ENCODE data around the gene KIF18A. TPM values are rescaled to one million over a fixed set of nuclear protein-coding genes. Genes with fewer than 3 reads are reported as not detected.
A peak's percentile ranks its signal among the peaks of the same experiment; 100 is the strongest.
"Not testable (repeated sequence)": the region's sequence is repeated elsewhere in the genome, so short reads cannot be mapped to it uniquely, and the experiment has no call there.

Gene KIF18A
- total and polyA plus RNA-seq, 9 of the 15 experiments (the other 6 are each of a cell fraction or from before 2014, with no cell fraction given), result 15.1 to 36.1 (median 24.3) TPM

GRCh38 chr11:28102300-28102699, 5.7 kb downstream of the KIF18A start:
- H3K9me3 ChIP-seq (replicated peaks; ENCODE audit: control insufficient read depth, insufficient read depth, low read depth, low read length); H4K20me1 ChIP-seq (replicated peaks; ENCODE audit: control insufficient read depth, insufficient read depth, low read length); intact Hi-C loops (cut with micrococcal nuclease); H3K27me3 ChIP-seq (ENCODE audit: control insufficient read depth in 2 of 2, insufficient read depth in 2 of 2, low read length in 2 of 2); H3K4me2 ChIP-seq (ENCODE audit: insufficient read depth, low read length); FAIRE-seq; H3K4me3 ChIP-seq; H3K9ac ChIP-seq (ENCODE audit: insufficient read depth in 1 of 2, low read depth in 2 of 2, low read length in 2 of 2); ATAC-seq; H3K27ac ChIP-seq (ENCODE audit: extremely low read depth, low read depth, low read length); CTCF ChIA-PET (ENCODE audit: low intra/inter-chr PET ratio); in situ Hi-C loops (cut with MboI); H2AFZ ChIP-seq (ENCODE audit: low read depth, low read length); BruUV-seq (replicated peaks); H3K9me1 ChIP-seq (ENCODE audit: control insufficient read depth, insufficient read depth, low read length); H3K4me1 ChIP-seq (replicated peaks in 1 of 2; ENCODE audit: control insufficient read depth in 2 of 2, insufficient read depth in 2 of 2, low read length in 2 of 2); POLR2A ChIA-PET; DNase-seq (ENCODE audit: extremely low read depth in 1 of 4, low spot score in 3 of 4): not testable (repeated sequence)
- TF ChIP-seq NFE2 (IDR thresholded peaks at IDR 0.05; ENCODE audit: low read depth), result 0 out of 2 replicates have a peak, but pooled peaks have one; percentile 9
- Histone ChIP-seq H3K36me3 (ENCODE audit: control insufficient read depth, insufficient read depth, low read length) (peaks cover 14% of the 10 kb centered on the region; the same call in 1 of the 3 replicates), H3K79me2 (ENCODE audit: control insufficient read depth, insufficient read depth, low read length) (peaks cover 100% of the 10 kb centered on the region)
- WGBS (ENCODE audit: insufficient coverage, low coverage, missing lambda C conversion rate), result 63% methylated on average over 4 of the region's 4 CpGs

GRCh38 chr11:28100665-28101064, 7.3 kb downstream of the KIF18A start:
- ATAC-seq, result no peak
- TF ChIP-seq COPS2 (conservative IDR thresholded peaks at IDR 0.05) (no peak), NCOA4 (IDR thresholded peaks at IDR 0.05; ENCODE audit: partially characterized antibody) (no peak), EP300 (IDR thresholded peaks at IDR 0.05; ENCODE audit: low read length) (no peak), NKRF (IDR thresholded peaks at IDR 0.05; ENCODE audit: borderline replicate concordance) (no peak), RBM22 (IDR thresholded peaks at IDR 0.05; ENCODE audit: low read depth, low read length, poor library complexity, severe bottlenecking) (no peak), BHLHE40 (IDR thresholded peaks at IDR 0.05; ENCODE audit: low read length) (no peak), ZNF239 (CRISPR knock-in tag; IDR thresholded peaks at IDR 0.05) (no peak), HNRNPH1 (optimal IDR thresholded peaks at IDR 0.05; ENCODE audit: low read depth, low read length) (no peak), ZNF395 (CRISPR knock-in tag; IDR thresholded peaks at IDR 0.05) (no peak), ZBTB8A (IDR thresholded peaks at IDR 0.05; ENCODE audit: partially characterized antibody) (no peak), SRSF3 (IDR thresholded peaks at IDR 0.05; ENCODE audit: insufficient read depth, low read length) (no peak), SUPT5H (IDR thresholded peaks at IDR 0.05) (no peak), ZNF717 (CRISPR knock-in tag; IDR thresholded peaks at IDR 0.05) (no peak)

More at GRCh38 chr11:28100665-28101064, 7.3 kb downstream of the KIF18A start:
- peaks cover 95% of the 10 kb centered on the region for H3K79me2 ChIP-seq (ENCODE audit: control insufficient read depth, insufficient read depth, low read length)
- H3K27ac ChIP-seq (ENCODE audit: extremely low read depth, low read depth, low read length), result no peak overlapping the region
- H2AFZ ChIP-seq (ENCODE audit: low read depth, low read length), result no peak overlapping the region
- H3K9me1 ChIP-seq (ENCODE audit: control insufficient read depth, insufficient read depth, low read length), result no peaks in the 10 kb centered on the region
- ChIA-PET POLR2A (no interaction called here), CTCF (ENCODE audit: low intra/inter-chr PET ratio) (interaction anchor here (0.6 kb wide), 1 partner anchor 14 kb away, joined by 3 read pairs; no protein-coding TSS in a partner anchor)
- no peak overlapping the region for H3K4me3 ChIP-seq
- WGBS (ENCODE audit: insufficient coverage, low coverage, missing lambda C conversion rate), result 82% methylated on average over 2 of the region's 2 CpGs
- no peaks in the 10 kb centered on the region for H4K20me1 ChIP-seq (replicated peaks; ENCODE audit: control insufficient read depth, insufficient read depth, low read length)
- no peak for DNase-seq (ENCODE audit: extremely low read depth in 1 of 4, low spot score in 3 of 4)
- peaks cover 0 to 4% of the 10 kb centered on the region in 2 experiments; a peak in 2 of 5 replicates for H3K4me1 ChIP-seq (replicated peaks in 1 of 2; ENCODE audit: control insufficient read depth in 2 of 2, insufficient read depth in 2 of 2, low read length in 2 of 2)
- no peak overlapping the region for H3K9ac ChIP-seq (ENCODE audit: insufficient read depth in 1 of 2, low read depth in 2 of 2, low read length in 2 of 2)
- intact Hi-C loops (cut with micrococcal nuclease) (no loop called here), in situ Hi-C loops (cut with MboI) (no loop called here)
- H3K9me3 ChIP-seq (replicated peaks; ENCODE audit: control insufficient read depth, insufficient read depth, low read depth, low read length), result no peaks in the 10 kb centered on the region
- H3K4me2 ChIP-seq (ENCODE audit: insufficient read depth, low read length), result no peak overlapping the region
- H3K36me3 ChIP-seq (ENCODE audit: control insufficient read depth, insufficient read depth, low read length), result peaks cover 24% of the 10 kb centered on the region; the same call in 2 of the 3 replicates
- no peak for FAIRE-seq
- no peaks in the 10 kb centered on the region for H3K27me3 ChIP-seq (ENCODE audit: control insufficient read depth in 2 of 2, insufficient read depth in 2 of 2, low read length in 2 of 2)
- no TSS peak for BruUV-seq (replicated peaks)

Data from K562 (cell line).